AG08395 (cell line): ENCODE data around the gene TSPAN1.

ENCODE experiments used
- DNase-seq: peaks from one replicate; pipeline ENCODE4 v3.0.0; 2012; ENCODE audit warnings: mixed read lengths, low spot score

The TSPAN1 gene

GRCh38 chr1:46187106-46187869 lies 12.4 kb downstream of the TSPAN1 start:
- DNase-seq: no peak

- peak; percentile 30 for DNase-seq
These were observed 13.6 kb downstream of the TSPAN1 start for GRCh38 chr1:46188295-46189030.

- DNase-seq: no peak
These were observed 15.7 kb downstream of the TSPAN1 start for GRCh38 chr1:46190539-46190938.

- DNase-seq: no peak
These were observed 16.3 kb downstream of the TSPAN1 start for GRCh38 chr1:46191033-46191701.

GRCh38 chr1:46192171-46192570 lies 17.3 kb downstream of the TSPAN1 start:
- DNase-seq: no peak

- no peak for DNase-seq
These were observed 18.4 kb downstream of the TSPAN1 start for GRCh38 chr1:46193285-46193684.

- no peak for DNase-seq
These were observed 19.2 kb downstream of the TSPAN1 start for GRCh38 chr1:46193984-46194570.

- DNase-seq: no peak
These were observed 19.8 kb downstream of the TSPAN1 start for GRCh38 chr1:46194641-46195193.

GRCh38 chr1:46196609-46197008 lies 21.7 kb downstream of the TSPAN1 start:
- DNase-seq: no peak

- DNase-seq: peak; percentile 15
These were observed 22.7 kb downstream of the TSPAN1 start for GRCh38 chr1:46197560-46197963.

- DNase-seq: peak; percentile 92
These were observed 23.3 kb downstream of the TSPAN1 start, which contains the start of gene POMGNT1 for GRCh38 chr1:46197964-46198811. POMGNT1 (minus strand) TSS chr1:46198434; CDS start chr1:46197821, 613 bp downstream.

- no peak for DNase-seq
These were observed 24.4 kb downstream of the TSPAN1 start for GRCh38 chr1:46199233-46199749.

- DNase-seq: no peak
These were observed 29.0 kb downstream of the TSPAN1 start for GRCh38 chr1:46203738-46204405.

GRCh38 chr1:46204406-46204742 lies 29.5 kb downstream of the TSPAN1 start:
- no peak for DNase-seq

GRCh38 chr1:46205141-46205540 lies 30.3 kb downstream of the TSPAN1 start:
- DNase-seq: no peak

- DNase-seq: no peak
These were observed 30.9 kb downstream of the TSPAN1 start for GRCh38 chr1:46205791-46206190.

GRCh38 chr1:46206399-46206798 lies 31.5 kb downstream of the TSPAN1 start:
- no peak for DNase-seq

- no peak for DNase-seq
These were observed 35.7 kb downstream of the TSPAN1 start for GRCh38 chr1:46210561-46210960.

GRCh38 chr1:46211051-46211450 lies 36.2 kb downstream of the TSPAN1 start:
- no peak for DNase-seq

GRCh38 chr1:46215504-46215903 lies 40.6 kb downstream of the TSPAN1 start:
- no peak for DNase-seq
